ENCODE data around the gene TP53INP2. TPM values are rescaled to one million over a fixed set of nuclear protein-coding genes. Genes with fewer than 3 reads are reported as not detected.

Gene TP53INP2
- total and polyA plus RNA-seq, 2 of the 13 experiments (the other 11 are each of a cell fraction or from before 2014, with no cell fraction given): 5.2 to 18.8 TPM

DNA sequence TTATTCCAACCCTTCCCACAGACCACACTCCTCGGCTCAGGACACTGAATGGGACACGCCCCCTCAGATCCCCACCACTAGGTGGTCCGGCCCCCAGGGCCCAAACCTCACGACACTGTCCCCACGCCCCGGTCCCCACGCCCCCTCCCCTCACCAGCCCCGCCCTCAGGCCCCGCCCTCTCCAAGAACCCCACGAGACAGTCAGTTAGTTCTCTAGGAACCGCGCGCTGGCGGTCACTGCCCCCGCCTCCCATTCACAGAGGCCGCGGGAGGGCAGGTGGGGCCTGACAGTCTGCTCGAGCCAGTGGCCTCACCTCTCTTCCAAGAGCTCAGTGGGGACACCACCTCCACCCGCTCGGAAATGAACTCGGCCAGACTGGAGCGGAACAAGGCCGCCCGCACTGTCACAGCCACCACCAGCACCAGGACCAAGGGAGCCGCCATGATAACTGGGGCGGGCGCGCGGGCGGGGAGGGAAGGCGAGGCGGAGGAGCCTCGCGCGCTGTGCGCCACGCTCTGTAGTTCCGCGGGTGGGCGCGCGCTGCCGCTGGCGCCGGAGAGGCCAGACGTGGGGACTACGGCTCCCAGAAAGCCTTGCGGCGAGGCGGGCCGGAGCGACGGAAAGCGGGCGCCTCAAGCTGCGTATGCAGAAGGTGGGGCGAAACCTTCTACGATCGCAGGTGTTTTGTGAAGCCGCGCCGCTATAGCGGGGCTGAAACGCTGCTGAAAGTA is 27.3 kb upstream of the TP53INP2 start, which contains the start of gene PIGU (continued):
- no peak for TF ChIP-seq PRMT3 (CRISPR knock-in tag; IDR thresholded peaks at IDR 0.05; ENCODE audit: borderline replicate concordance, low read depth)
- TF ChIP-seq TEAD3 (CRISPR knock-in tag; optimal IDR thresholded peaks at IDR 0.05; ENCODE audit: borderline replicate concordance): peak; percentile 48
- peak; percentile 77; the same call in 1 of the 2 replicates for TF ChIP-seq ZSCAN21 (CRISPR knock-in tag; IDR thresholded peaks at IDR 0.05; ENCODE audit: borderline replicate concordance)
- TF ChIP-seq, protein P1, sequence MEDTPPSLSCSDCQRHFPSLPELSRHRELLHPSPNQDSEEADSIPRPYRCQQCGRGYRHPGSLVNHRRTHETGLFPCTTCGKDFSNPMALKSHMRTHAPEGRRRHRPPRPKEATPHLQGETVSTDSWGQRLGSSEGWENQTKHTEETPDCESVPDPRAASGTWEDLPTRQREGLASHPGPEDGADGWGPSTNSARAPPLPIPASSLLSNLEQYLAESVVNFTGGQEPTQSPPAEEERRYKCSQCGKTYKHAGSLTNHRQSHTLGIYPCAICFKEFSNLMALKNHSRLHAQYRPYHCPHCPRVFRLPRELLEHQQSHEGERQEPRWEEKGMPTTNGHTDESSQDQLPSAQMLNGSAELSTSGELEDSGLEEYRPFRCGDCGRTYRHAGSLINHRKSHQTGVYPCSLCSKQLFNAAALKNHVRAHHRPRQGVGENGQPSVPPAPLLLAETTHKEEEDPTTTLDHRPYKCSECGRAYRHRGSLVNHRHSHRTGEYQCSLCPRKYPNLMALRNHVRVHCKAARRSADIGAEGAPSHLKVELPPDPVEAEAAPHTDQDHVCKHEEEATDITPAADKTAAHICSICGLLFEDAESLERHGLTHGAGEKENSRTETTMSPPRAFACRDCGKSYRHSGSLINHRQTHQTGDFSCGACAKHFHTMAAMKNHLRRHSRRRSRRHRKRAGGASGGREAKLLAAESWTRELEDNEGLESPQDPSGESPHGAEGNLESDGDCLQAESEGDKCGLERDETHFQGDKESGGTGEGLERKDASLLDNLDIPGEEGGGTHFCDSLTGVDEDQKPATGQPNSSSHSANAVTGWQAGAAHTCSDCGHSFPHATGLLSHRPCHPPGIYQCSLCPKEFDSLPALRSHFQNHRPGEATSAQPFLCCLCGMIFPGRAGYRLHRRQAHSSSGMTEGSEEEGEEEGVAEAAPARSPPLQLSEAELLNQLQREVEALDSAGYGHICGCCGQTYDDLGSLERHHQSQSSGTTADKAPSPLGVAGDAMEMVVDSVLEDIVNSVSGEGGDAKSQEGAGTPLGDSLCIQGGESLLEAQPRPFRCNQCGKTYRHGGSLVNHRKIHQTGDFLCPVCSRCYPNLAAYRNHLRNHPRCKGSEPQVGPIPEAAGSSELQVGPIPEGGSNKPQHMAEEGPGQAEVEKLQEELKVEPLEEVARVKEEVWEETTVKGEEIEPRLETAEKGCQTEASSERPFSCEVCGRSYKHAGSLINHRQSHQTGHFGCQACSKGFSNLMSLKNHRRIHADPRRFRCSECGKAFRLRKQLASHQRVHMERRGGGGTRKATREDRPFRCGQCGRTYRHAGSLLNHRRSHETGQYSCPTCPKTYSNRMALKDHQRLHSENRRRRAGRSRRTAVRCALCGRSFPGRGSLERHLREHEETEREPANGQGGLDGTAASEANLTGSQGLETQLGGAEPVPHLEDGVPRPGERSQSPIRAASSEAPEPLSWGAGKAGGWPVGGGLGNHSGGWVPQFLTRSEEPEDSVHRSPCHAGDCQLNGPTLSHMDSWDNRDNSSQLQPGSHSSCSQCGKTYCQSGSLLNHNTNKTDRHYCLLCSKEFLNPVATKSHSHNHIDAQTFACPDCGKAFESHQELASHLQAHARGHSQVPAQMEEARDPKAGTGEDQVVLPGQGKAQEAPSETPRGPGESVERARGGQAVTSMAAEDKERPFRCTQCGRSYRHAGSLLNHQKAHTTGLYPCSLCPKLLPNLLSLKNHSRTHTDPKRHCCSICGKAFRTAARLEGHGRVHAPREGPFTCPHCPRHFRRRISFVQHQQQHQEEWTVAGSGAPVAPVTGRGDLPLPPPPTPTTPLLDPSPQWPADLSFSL (CRISPR knock-in tag; IDR thresholded peaks at IDR 0.05): 0 out of 2 replicates have a peak, but pooled peaks have one; percentile 56
- TF ChIP-seq, protein P2, sequence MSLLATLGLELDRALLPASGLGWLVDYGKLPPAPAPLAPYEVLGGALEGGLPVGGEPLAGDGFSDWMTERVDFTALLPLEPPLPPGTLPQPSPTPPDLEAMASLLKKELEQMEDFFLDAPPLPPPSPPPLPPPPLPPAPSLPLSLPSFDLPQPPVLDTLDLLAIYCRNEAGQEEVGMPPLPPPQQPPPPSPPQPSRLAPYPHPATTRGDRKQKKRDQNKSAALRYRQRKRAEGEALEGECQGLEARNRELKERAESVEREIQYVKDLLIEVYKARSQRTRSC (CRISPR knock-in tag; IDR thresholded peaks at IDR 0.05; ENCODE audit: low read depth): no peak
- no peak for TF ChIP-seq ZBTB8A (CRISPR knock-in tag; IDR thresholded peaks at IDR 0.05; ENCODE audit: borderline replicate concordance, low read depth)
- TF ChIP-seq, protein P3, sequence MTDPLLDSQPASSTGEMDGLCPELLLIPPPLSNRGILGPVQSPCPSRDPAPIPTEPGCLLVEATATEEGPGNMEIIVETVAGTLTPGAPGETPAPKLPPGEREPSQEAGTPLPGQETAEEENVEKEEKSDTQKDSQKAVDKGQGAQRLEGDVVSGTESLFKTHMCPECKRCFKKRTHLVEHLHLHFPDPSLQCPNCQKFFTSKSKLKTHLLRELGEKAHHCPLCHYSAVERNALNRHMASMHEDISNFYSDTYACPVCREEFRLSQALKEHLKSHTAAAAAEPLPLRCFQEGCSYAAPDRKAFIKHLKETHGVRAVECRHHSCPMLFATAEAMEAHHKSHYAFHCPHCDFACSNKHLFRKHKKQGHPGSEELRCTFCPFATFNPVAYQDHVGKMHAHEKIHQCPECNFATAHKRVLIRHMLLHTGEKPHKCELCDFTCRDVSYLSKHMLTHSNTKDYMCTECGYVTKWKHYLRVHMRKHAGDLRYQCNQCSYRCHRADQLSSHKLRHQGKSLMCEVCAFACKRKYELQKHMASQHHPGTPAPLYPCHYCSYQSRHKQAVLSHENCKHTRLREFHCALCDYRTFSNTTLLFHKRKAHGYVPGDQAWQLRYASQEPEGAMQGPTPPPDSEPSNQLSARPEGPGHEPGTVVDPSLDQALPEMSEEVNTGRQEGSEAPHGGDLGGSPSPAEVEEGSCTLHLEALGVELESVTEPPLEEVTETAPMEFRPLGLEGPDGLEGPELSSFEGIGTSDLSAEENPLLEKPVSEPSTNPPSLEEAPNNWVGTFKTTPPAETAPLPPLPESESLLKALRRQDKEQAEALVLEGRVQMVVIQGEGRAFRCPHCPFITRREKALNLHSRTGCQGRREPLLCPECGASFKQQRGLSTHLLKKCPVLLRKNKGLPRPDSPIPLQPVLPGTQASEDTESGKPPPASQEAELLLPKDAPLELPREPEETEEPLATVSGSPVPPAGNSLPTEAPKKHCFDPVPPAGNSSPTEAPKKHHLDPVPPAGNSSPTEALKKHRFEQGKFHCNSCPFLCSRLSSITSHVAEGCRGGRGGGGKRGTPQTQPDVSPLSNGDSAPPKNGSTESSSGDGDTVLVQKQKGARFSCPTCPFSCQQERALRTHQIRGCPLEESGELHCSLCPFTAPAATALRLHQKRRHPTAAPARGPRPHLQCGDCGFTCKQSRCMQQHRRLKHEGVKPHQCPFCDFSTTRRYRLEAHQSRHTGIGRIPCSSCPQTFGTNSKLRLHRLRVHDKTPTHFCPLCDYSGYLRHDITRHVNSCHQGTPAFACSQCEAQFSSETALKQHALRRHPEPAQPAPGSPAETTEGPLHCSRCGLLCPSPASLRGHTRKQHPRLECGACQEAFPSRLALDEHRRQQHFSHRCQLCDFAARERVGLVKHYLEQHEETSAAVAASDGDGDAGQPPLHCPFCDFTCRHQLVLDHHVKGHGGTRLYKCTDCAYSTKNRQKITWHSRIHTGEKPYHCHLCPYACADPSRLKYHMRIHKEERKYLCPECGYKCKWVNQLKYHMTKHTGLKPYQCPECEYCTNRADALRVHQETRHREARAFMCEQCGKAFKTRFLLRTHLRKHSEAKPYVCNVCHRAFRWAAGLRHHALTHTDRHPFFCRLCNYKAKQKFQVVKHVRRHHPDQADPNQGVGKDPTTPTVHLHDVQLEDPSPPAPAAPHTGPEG (CRISPR knock-in tag; IDR thresholded peaks at IDR 0.05): peak; percentile 91
- TF ChIP-seq ZNF333 (CRISPR knock-in tag; IDR thresholded peaks at IDR 0.05; ENCODE audit: borderline replicate concordance): peak; percentile 75; the same call in 1 of the 2 replicates
- peak; percentile 53; the same call in 1 of the 2 replicates for TF ChIP-seq ZNF761 (CRISPR knock-in tag; conservative IDR thresholded peaks at IDR 0.05)
- TF ChIP-seq SATB2 (CRISPR knock-in tag; IDR thresholded peaks at IDR 0.05): 0 out of 2 replicates have a peak, but pooled peaks have one; percentile 84
- peak; percentile 87 for TF ChIP-seq ZNF556 (CRISPR knock-in tag; IDR thresholded peaks at IDR 0.05; ENCODE audit: borderline replicate concordance)
- TF ChIP-seq ZSCAN30 (CRISPR knock-in tag; IDR thresholded peaks at IDR 0.05): peak; percentile 97
- TF ChIP-seq GATAD1 (CRISPR knock-in tag; IDR thresholded peaks at IDR 0.05): peak; percentile 98
